Measurements from ENCODE around the gene LCE2A.

DNA sequence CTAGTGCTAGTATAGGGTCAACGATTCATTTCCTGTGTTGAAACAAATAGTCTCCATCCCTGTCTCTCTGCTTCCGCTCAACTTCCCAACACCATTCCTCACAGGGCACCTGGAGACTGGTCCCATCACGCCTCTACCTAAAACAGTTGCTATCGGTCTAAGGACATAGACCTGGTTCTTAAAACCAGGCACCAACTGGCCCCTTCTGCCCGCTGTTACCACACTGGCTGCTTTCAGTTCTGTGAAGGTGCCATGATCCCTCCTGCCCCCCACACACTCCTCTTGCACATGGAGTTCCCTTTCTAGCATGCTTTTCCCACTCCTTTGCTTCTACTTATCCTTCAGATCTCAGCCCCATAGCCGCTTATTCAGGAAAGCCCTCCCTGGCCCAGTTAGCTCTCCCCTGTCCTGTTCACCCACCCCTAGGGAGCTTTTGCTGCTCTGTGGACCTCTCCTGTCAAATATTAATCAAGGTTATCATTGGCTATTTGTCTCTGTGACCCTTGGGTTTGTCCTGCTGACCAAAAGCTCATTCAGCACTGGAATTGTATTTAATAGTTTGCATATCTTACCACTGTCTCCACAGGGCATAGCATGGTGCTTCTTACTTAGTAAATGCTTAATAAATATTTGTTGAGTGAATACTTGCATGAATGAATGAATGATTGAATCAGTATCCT is 47.8 kb downstream of the LCE2A start:
- no peak for TF ChIP-seq FOXO4 (CRISPR knock-in tag; IDR thresholded peaks at IDR 0.05)
- TF ChIP-seq BDP1 (IDR thresholded peaks at IDR 0.05; ENCODE audit: insufficient read depth, insufficient read length) = no peak
- no peak for TF ChIP-seq TEAD1 (CRISPR knock-in tag; IDR thresholded peaks at IDR 0.05)
- no peak for TF ChIP-seq GABPB2 (CRISPR knock-in tag; conservative IDR thresholded peaks at IDR 0.05)
- TF ChIP-seq BCOR (IDR thresholded peaks at IDR 0.05) = no peak

Data from K562 (cell line).